Panc1 (cell line): Measurements from ENCODE around the gene ARHGEF28. TPM values are rescaled to one million over a fixed set of nuclear protein-coding genes. Genes with fewer than 3 reads are reported as not detected.

Source experiments
- ATAC-seq: fragments of 200-7000 bp; cut with Tn5 transposase; 2 replicates; pipeline ENCODE4 v1.9.1; 2020; ENCODE audit warnings: mild to moderate bottlenecking, moderate library complexity
- BruUV-seq: library from RNA; stranded (reverse); fragments of 400-500 nt; replicated peaks from 2 replicates; lab custom pipeline; 2021; lab: Mats Ljungman, UMichigan
- CTCF ChIA-PET: fragments of 300-600 bp; sonication (Branson Sonifier 250); formaldehyde crosslinking; loops from one replicate; lab custom pipeline; 2022; ENCODE audit warnings: antibody characterized with exemption; lab: Charles Lee
- POLR2A ChIA-PET: fragments of 300-600 bp; sonication (Branson Sonifier 250); formaldehyde crosslinking; loops from one replicate; lab custom pipeline; 2022; ENCODE audit warnings: antibody characterized with exemption; lab: Charles Lee
- DNase-seq: peaks from one replicate; pipeline ENCODE4 v3.0.0-alpha.2; 2010; ENCODE audit warnings: low read depth, low spot score
- H3K27ac ChIP-seq: 2 replicates; pipeline ENCODE4 v1.5.1; 2011; ENCODE audit warnings: mild to moderate bottlenecking, low read length, inconsistent platforms
- H3K27me3 ChIP-seq: fragments of 200-500 bp; sonication (Bioruptor generic); 2 replicates; pipeline ENCODE4 v1.6.0; 2014; ENCODE audit warnings: low read length, inconsistent platforms; ENCODE audit not compliant: control insufficient read depth, insufficient read depth
- H3K36me3 ChIP-seq: fragments of 200-500 bp; sonication (Bioruptor generic); 2 replicates; pipeline ENCODE4 v1.5.1; 2014; ENCODE audit warnings: inconsistent platforms, mild to moderate bottlenecking, low read length, moderate library complexity; ENCODE audit not compliant: control insufficient read depth, insufficient read depth
- H3K4me1 ChIP-seq: 2 replicates; pipeline ENCODE4 v1.5.1; 2011; ENCODE audit warnings: inconsistent platforms, mild to moderate bottlenecking, low read length, moderate library complexity; ENCODE audit not compliant: control insufficient read depth, insufficient read depth
- H3K4me3 ChIP-seq, 2 experiments: 2 replicates each; pipeline ENCODE4 v1.5.1; 2011 to 2012; ENCODE audit warnings: low read depth in 2 of 2, low read length in 2 of 2, mild to moderate bottlenecking in 2 of 2, inconsistent platforms in 1 of 2, moderate library complexity in 1 of 2
- H3K9me3 ChIP-seq: fragments of 200-500 bp; sonication (Bioruptor generic); 2 replicates; pipeline ENCODE4 v1.5.1; 2014; ENCODE audit warnings: low read depth, mild to moderate bottlenecking, inconsistent platforms, low read length, moderate library complexity; ENCODE audit not compliant: control insufficient read depth, insufficient read depth
- CTCF ChIP-seq: fragments of 450-650 bp; IDR thresholded peaks from 2 replicates; pipeline ENCODE4 v1.5.1; 2017; ENCODE audit warnings: mild to moderate bottlenecking
- POLR2AphosphoS5 ChIP-seq: IDR thresholded peaks from 2 replicates; pipeline ENCODE4 v1.6.1; 2012; ENCODE audit warnings: mild to moderate bottlenecking, low read depth, low read length, moderate library complexity
- REST ChIP-seq, 2 experiments: IDR thresholded peaks; 2 replicates each; pipeline ENCODE4 v1.6.1; 2011 to 2012; ENCODE audit warnings: low read depth in 2 of 2, control low read depth in 1 of 2, low read length in 1 of 2, mild to moderate bottlenecking in 1 of 2, moderate library complexity in 1 of 2; ENCODE audit not compliant: insufficient read depth in 1 of 2
- SIN3A ChIP-seq: IDR thresholded peaks from 2 replicates; pipeline ENCODE4 v1.6.1; 2012; ENCODE audit warnings: low read depth, mild to moderate bottlenecking, low read length, moderate library complexity, borderline replicate concordance; ENCODE audit not compliant: insufficient read depth
- TCF7L2 ChIP-seq: IDR thresholded peaks from 2 replicates; pipeline ENCODE4 v1.6.1; 2011; ENCODE audit warnings: mild to moderate bottlenecking, low read depth, low read length, inconsistent platforms
- in situ Hi-C: cut with HindIII; loops from 2 replicates; pipeline ENCODE4 v1.10.0; 2016; ENCODE audit warnings: low sequenced_read_pairs, low pct_unique_long_range_greater_than_20kb
- intact Hi-C: fragments of 100-400 bp; cut with micrococcal nuclease; formaldehyde crosslinking; loops from one replicate; pipeline ENCODE4 v1.10.0; 2022; ENCODE audit not compliant: unreplicated experiment
- total RNA-seq: library from RNA; stranded (reverse); gene quantifications from one replicate; pipeline ENCODE4 v1.2.1, GENCODE V29; 2021; ENCODE audit not compliant: unreplicated experiment

The ARHGEF28 gene
- total RNA-seq, 1 experiment from 2014 or later: 34.8 TPM

- BruUV-seq: no TSS peak
- no peak for TF ChIP-seq REST (IDR thresholded peaks at IDR 0.05; ENCODE audit: insufficient read depth in 1 of 2, low read depth in 2 of 2, low read length in 1 of 2)
- TF ChIP-seq CTCF: no peak
- TF ChIP-seq POLR2AphosphoS5: no peak
- no peak for TF ChIP-seq SIN3A
- no peak for TF ChIP-seq TCF7L2
- Histone ChIP-seq H3K4me3 (no peak overlapping the region), H3K9me3 (no peaks in the 10 kb centered on the region), H3K27ac (peak overlapping the region; percentile 98; the same call in 1 of the 2 replicates), H3K36me3 (no peaks in the 10 kb centered on the region), H3K4me1 (peaks cover 33% of the 10 kb centered on the region), H3K27me3 (no peaks in the 10 kb centered on the region)
- intact Hi-C loops (no loop called here), in situ Hi-C loops (no loop called here)
- DNase-seq: no peak
- ChIA-PET POLR2A (interaction anchor here (0.6 kb wide), 1 partner anchor 31 kb away, joined by 3 read pairs; no protein-coding TSS in a partner anchor), CTCF (no interaction called here)
- ATAC-seq: no peak
These were observed 2.9 kb upstream of the ARHGEF28 start for GRCh38 chr5:73623060-73623459.

GRCh38 chr5:73623901-73624404 lies 2.0 kb upstream of the ARHGEF28 start:
- no peaks in the 10 kb centered on the region for H3K27me3 ChIP-seq
- ChIA-PET POLR2A (interaction anchor here (0.7 kb wide), 1 partner anchor 14 kb away, joined by 6 read pairs; no protein-coding TSS in a partner anchor), CTCF (interaction anchor here (0.7 kb wide), 2 partner anchors 9 to 950 kb away, joined by 3 to 5 read pairs; no protein-coding TSS in a partner anchor)
- intact Hi-C loops: no loop called here
- H3K27ac ChIP-seq: peak overlapping the region; percentile 98
- TF ChIP-seq TCF7L2 (no peak), POLR2AphosphoS5 (no peak), REST (IDR thresholded peaks at IDR 0.05; ENCODE audit: insufficient read depth in 1 of 2, low read depth in 2 of 2, low read length in 1 of 2) (no peak), CTCF (no peak), SIN3A (no peak)
- peaks cover 36% of the 10 kb centered on the region for H3K4me1 ChIP-seq
- H3K36me3 ChIP-seq: no peaks in the 10 kb centered on the region
- ATAC-seq (no peak), DNase-seq (no peak)
- in situ Hi-C loops: no loop called here
- H3K9me3 ChIP-seq: no peaks in the 10 kb centered on the region
- no TSS peak for BruUV-seq
- peak overlapping the region in 1 of 2 experiments; percentile 14; a peak in 1 of 4 replicates for H3K4me3 ChIP-seq
